H1 (cell line): ENCODE data around the gene FAM181B. TPM values are rescaled to one million over a fixed set of nuclear protein-coding genes. Genes with fewer than 3 reads are reported as not detected.

ENCODE experiments used
- CTCF ChIA-PET: fragments of 300-600 bp; sonication (Branson Sonifier 250); formaldehyde crosslinking; loops from one replicate; lab custom pipeline; 2021; ENCODE audit not compliant: partially characterized antibody; lab: Charles Lee
- POLR2A ChIA-PET: fragments of 300-600 bp; sonication (Branson Sonifier 250); formaldehyde crosslinking; loops from one replicate; lab custom pipeline; 2021; ENCODE audit warnings: inconsistent platforms; ENCODE audit not compliant: partially characterized antibody; lab: Charles Lee
- DNase-seq, 2 experiments: peaks; one replicate each; pipeline versions ENCODE4 v3.0.0 to v3.0.0-alpha.2; 2010 to 2022; ENCODE audit warnings: low spot score in 2 of 2, low read depth in 1 of 2, mixed read lengths in 1 of 2
- FAIRE-seq: peaks from 2 replicates; lab custom pipeline; 2011; peaks lifted over from hg19 to GRCh38; lab: Jason Lieb, UNC
- H2AFZ ChIP-seq: 2 replicates; pipeline ENCODE4 v1.8.1; 2012; ENCODE audit warnings: low read length, inconsistent platforms
- H2AK5ac ChIP-seq: 2 replicates; pipeline ENCODE4 v1.6.1; 2013; ENCODE audit warnings: low read depth, low read length
- H2BK120ac ChIP-seq: replicated peaks from 2 replicates; pipeline ENCODE3; 2013; ENCODE audit warnings: low read depth, low read length, inconsistent platforms
- H2BK12ac ChIP-seq: 2 replicates; pipeline ENCODE4 v1.6.1; 2013; ENCODE audit warnings: low read depth, low read length
- H2BK15ac ChIP-seq: 2 replicates; pipeline ENCODE4 v1.6.1; 2013; ENCODE audit warnings: low read length
- H2BK20ac ChIP-seq: 2 replicates; pipeline ENCODE4 v1.6.1; 2013; ENCODE audit warnings: low read length
- H2BK5ac ChIP-seq: 2 replicates; pipeline ENCODE4 v1.6.1; 2013; ENCODE audit warnings: low read depth, low read length
- H3K14ac ChIP-seq: 2 replicates; pipeline ENCODE4 v1.6.1; 2013; ENCODE audit warnings: inconsistent platforms; ENCODE audit not compliant: insufficient read length
- H3K18ac ChIP-seq: 2 replicates; pipeline ENCODE4 v1.6.1; 2013; ENCODE audit warnings: low read length; ENCODE audit errors: extremely low read depth
- H3K23ac ChIP-seq: 2 replicates; pipeline ENCODE4 v1.6.1; 2013; ENCODE audit warnings: inconsistent platforms; ENCODE audit not compliant: insufficient read length
- H3K23me2 ChIP-seq: 2 replicates; pipeline ENCODE4 v1.6.1; 2013; ENCODE audit warnings: low read depth, low read length
- H3K27ac ChIP-seq: 2 replicates; pipeline ENCODE4 v1.6.1; 2011; ENCODE audit warnings: low read depth, low read length, inconsistent platforms
- H3K27me3 ChIP-seq, 4 experiments: replicated peaks in 1 of 4; 1 replicate in 1 of 4; 2 replicates in 3 of 4; pipeline versions ENCODE4 v1.6.1 to v1.8.1; 2011 to 2013; ENCODE audit warnings: low read length in 3 of 4, mild to moderate bottlenecking in 3 of 4, inconsistent platforms in 2 of 4, mixed read lengths in 2 of 4, moderate library complexity in 1 of 4; ENCODE audit not compliant: control insufficient read depth in 3 of 4, insufficient read depth in 3 of 4; ENCODE audit errors: extremely low read depth in 1 of 4
- H3K36me3 ChIP-seq, 4 experiments: 2 replicates each; pipeline versions ENCODE4 v1.6.1 to v1.8.1; 2011 to 2013; ENCODE audit warnings: mild to moderate bottlenecking in 4 of 4, low read length in 3 of 4, moderate library complexity in 2 of 4, control low read depth in 1 of 4, inconsistent platforms in 1 of 4; ENCODE audit not compliant: insufficient read depth in 4 of 4, control insufficient read depth in 2 of 4
- H3K4ac ChIP-seq: replicated peaks from 2 replicates; pipeline ENCODE3; 2013; ENCODE audit warnings: low read length, low read depth, mixed read lengths, inconsistent platforms; ENCODE audit not compliant: insufficient read length
- H3K4me1 ChIP-seq, 4 experiments: replicated peaks in 1 of 4; 1 replicate in 1 of 4; 2 replicates in 3 of 4; pipeline versions ENCODE4 v1.6.1 to v1.8.1; 2011 to 2013; ENCODE audit warnings: low read length in 3 of 4, inconsistent platforms in 2 of 4, mixed read lengths in 1 of 4; ENCODE audit not compliant: insufficient read depth in 4 of 4, control insufficient read depth in 3 of 4
- H3K4me2 ChIP-seq, 2 experiments: 2 replicates each; pipeline versions ENCODE4 v1.6.1 to v1.8.1; 2011 to 2013; ENCODE audit warnings: low read depth in 2 of 2, low read length in 2 of 2, control low read depth in 1 of 2, inconsistent platforms in 1 of 2, mild to moderate bottlenecking in 1 of 2; ENCODE audit not compliant: insufficient read depth in 1 of 2
- H3K4me3 ChIP-seq, 4 experiments: fragments of 200-600, 300-600 bp in 1 of 4; sonication (generic), shearing (Covaris generic), sonication (Bioruptor Twin) in 1 of 4; 2 replicates each; pipeline versions ENCODE4 v1.5.1 to v1.8.1; 2011 to 2016; ENCODE audit warnings: low read length in 4 of 4, low read depth in 3 of 4, control low read depth in 2 of 4, inconsistent platforms in 2 of 4, mild to moderate bottlenecking in 2 of 4, mixed read lengths in 1 of 4, moderate library complexity in 1 of 4; ENCODE audit not compliant: insufficient read depth in 2 of 4; ENCODE audit errors: extremely low read depth in 1 of 4
- H3K56ac ChIP-seq: replicated peaks from 2 replicates; pipeline ENCODE3; 2013; ENCODE audit warnings: low read depth, mild to moderate bottlenecking, mixed read lengths, low read length, inconsistent platforms; ENCODE audit not compliant: insufficient read length
- H3K79me1 ChIP-seq: 2 replicates; pipeline ENCODE4 v1.6.1; 2013; ENCODE audit warnings: low read depth, low read length, control low read depth
- H3K79me2 ChIP-seq, 2 experiments: 2 replicates each; pipeline versions ENCODE4 v1.6.1 to v1.8.1; 2012 to 2013; ENCODE audit warnings: low read length in 2 of 2, mild to moderate bottlenecking in 2 of 2, inconsistent platforms in 1 of 2; ENCODE audit not compliant: insufficient read depth in 2 of 2, control insufficient read depth in 1 of 2
- H3K9ac ChIP-seq, 4 experiments: replicated peaks in 1 of 4; 1 replicate in 1 of 4; 2 replicates in 3 of 4; pipeline versions ENCODE4 v1.6.1 to v1.8.1; 2011 to 2013; ENCODE audit warnings: low read depth in 3 of 4, low read length in 3 of 4, control low read depth in 2 of 4, mild to moderate bottlenecking in 2 of 4, moderate library complexity in 2 of 4, inconsistent platforms in 1 of 4; ENCODE audit errors: extremely low read depth in 1 of 4
- H3K9me3 ChIP-seq, 2 experiments: 2 replicates each; pipeline versions ENCODE4 v1.6.1 to v1.8.1; 2012 to 2013; ENCODE audit warnings: mild to moderate bottlenecking in 2 of 2, moderate library complexity in 2 of 2, control low read depth in 1 of 2, inconsistent platforms in 1 of 2, low read depth in 1 of 2, low read length in 1 of 2, mixed read lengths in 1 of 2; ENCODE audit not compliant: insufficient read depth in 2 of 2
- H4K20me1 ChIP-seq, 2 experiments: replicated peaks in 1 of 2; 2 replicates each; pipeline versions ENCODE3 to v1.8.1; 2011 to 2013; ENCODE audit warnings: inconsistent platforms in 2 of 2, low read length in 2 of 2, mild to moderate bottlenecking in 1 of 2; ENCODE audit not compliant: insufficient read depth in 2 of 2, control insufficient read depth in 1 of 2
- H4K5ac ChIP-seq: 2 replicates; pipeline ENCODE4 v1.6.1; 2013; ENCODE audit warnings: low read length, low read depth, mixed read lengths, inconsistent platforms; ENCODE audit not compliant: insufficient read length
- H4K8ac ChIP-seq: 2 replicates; pipeline ENCODE4 v1.8.0; 2013; ENCODE audit warnings: mild to moderate bottlenecking, moderate library complexity, low read length, inconsistent platforms; ENCODE audit not compliant: insufficient read depth; ENCODE audit errors: extremely low read depth
- H4K91ac ChIP-seq: replicated peaks from 2 replicates; pipeline ENCODE3; 2013; ENCODE audit warnings: low read length, mixed read lengths, inconsistent platforms; ENCODE audit not compliant: insufficient read length
- CREB1 ChIP-seq: IDR thresholded peaks from 2 replicates; pipeline ENCODE4 v1.6.1; 2012; ENCODE audit warnings: inconsistent platforms
- NRF1 ChIP-seq: IDR thresholded peaks from 2 replicates; pipeline ENCODE4 v1.6.1; 2011; ENCODE audit warnings: mild to moderate bottlenecking, low read depth, low read length, improper control_type of control experiment
- POLR2AphosphoS5 ChIP-seq: IDR thresholded peaks from 2 replicates; pipeline ENCODE4 v1.6.1; 2011; ENCODE audit warnings: low read depth, low read length
- TEAD4 ChIP-seq: IDR thresholded peaks from 2 replicates; pipeline ENCODE4 v1.6.1; 2012; ENCODE audit warnings: low read depth, low read length, inconsistent platforms, mixed read lengths
- WGBS, 2 experiments: shearing (Covaris generic) in 1 of 2; methylation state at CpG; one replicate each; pipeline versions ENCODE4 v1.1.6 to v1.1.7; 2013 to 2015; ENCODE audit warnings: low lambda C conversion rate in 2 of 2, mixed read lengths in 2 of 2, inconsistent platforms in 1 of 2, low coverage in 1 of 2, missing lambda C conversion rate in 1 of 2; ENCODE audit not compliant: insufficient replicate concordance in 2 of 2, insufficient coverage in 1 of 2, insufficient read length in 1 of 2; ENCODE audit errors: extremely low coverage in 1 of 2, missing lambda C conversion rate in 1 of 2; 5-methylcytosine and 5-hydroxymethylcytosine counted together
- polyA plus RNA-seq, 7 experiments: library from polyadenylated mRNA; depleted of rRNA in 3 of 7; stranded (reverse) in 5 of 7; unstranded in 2 of 7; fragments of >200 nt in 5 of 7; fragments of 200-250 nt in 2 of 7; gene quantifications; 1 replicate in 5 of 7; 2 replicates in 1 of 7; 4 replicates in 1 of 7; pipeline versions ENCODE4 v1.2.1 to v1.2.3, GENCODE V29; 2011 to 2013; ENCODE audit warnings: missing spikeins in 2 of 7, mixed read lengths in 2 of 7
- total RNA-seq: library from RNA; stranded (reverse); fragmentation: NEBNext Ultra II Directional; extraction: Animal tissue kit (Norgen Biotek cat#: 25700); gene quantifications from 2 replicates; pipeline ENCODE4 v1.2.1, GENCODE V29; 2021

Gene FAM181B
- total and polyA plus RNA-seq, 2 of the 8 experiments (the other 6 are each of a cell fraction or from before 2014, with no cell fraction given), result 0.21 to 0.37 TPM

- H3K9me3 ChIP-seq, result no peaks in the 10 kb centered on the region
- no peaks in the 10 kb centered on the region for H3K79me2 ChIP-seq
- CTCF ChIA-PET, result interaction anchor here (0.6 to 7.8 kb wide), 17 partner anchors 9 to 461 kb away, joined by 3 to 53 read pairs (median 3); no protein-coding TSS in a partner anchor
- no peak overlapping the region for H2AK5ac ChIP-seq
- no peaks in the 10 kb centered on the region; a peak in 1 of 7 replicates for H3K4me1 ChIP-seq
- H3K79me1 ChIP-seq, result no peaks in the 10 kb centered on the region
- no peak for FAIRE-seq
- H4K8ac ChIP-seq, result no peak overlapping the region; the same call in 1 of the 2 replicates
- POLR2A ChIA-PET, result no interaction called here
- no peaks in the 10 kb centered on the region for H3K23me2 ChIP-seq
- H3K4me2 ChIP-seq, result no peak overlapping the region
- 90% methylated on average over 15 of the region's 15 CpGs; no CpG with 5 or more reads in 1 of the 2 experiments for WGBS, 2 experiments
- H3K56ac ChIP-seq, result no peak overlapping the region
- H2BK120ac ChIP-seq, result no peak overlapping the region
- no peak overlapping the region for H2BK12ac ChIP-seq
- no peak overlapping the region for H3K4ac ChIP-seq
- TF ChIP-seq POLR2AphosphoS5, result no peak
- no peak for TF ChIP-seq NRF1
- no peak for TF ChIP-seq TEAD4
- no peak for TF ChIP-seq CREB1
- no peak for DNase-seq
- H3K27ac ChIP-seq, result no peak overlapping the region
- no peak overlapping the region for H2BK5ac ChIP-seq
- H2BK20ac ChIP-seq, result no peak overlapping the region
- H3K18ac ChIP-seq, result no peak overlapping the region
- no peak overlapping the region for H3K4me3 ChIP-seq
- H3K14ac ChIP-seq, result no peak overlapping the region
- 0 out of 2 replicates have a peak overlapping the region, but pooled peaks have one; percentile 34 for H2AFZ ChIP-seq
- H4K5ac ChIP-seq, result no peak overlapping the region
- H4K91ac ChIP-seq, result no peak overlapping the region
- H3K9ac ChIP-seq, result no peak overlapping the region
- no peak overlapping the region for H2BK15ac ChIP-seq
- no peaks in the 10 kb centered on the region for H3K36me3 ChIP-seq
- H3K27me3 ChIP-seq, result no peaks in the 10 kb centered on the region
- H3K23ac ChIP-seq, result no peak overlapping the region
- no peaks in the 10 kb centered on the region for H4K20me1 ChIP-seq
Measured at GRCh38 chr11:82720267-82721065, 13.2 kb downstream of the FAM181B start.
